HCT116 (cell line): ENCODE data around the gene MLEC. TPM values are rescaled to one million over a fixed set of nuclear protein-coding genes. Genes with fewer than 3 reads are reported as not detected.

Experiments
- ATAC-seq: fragments of 200-7000 bp; cut with Tn5 transposase; 2 replicates; pipeline ENCODE4 v1.9.1; 2020; ENCODE audit warnings: mild to moderate bottlenecking, moderate library complexity
- BruUV-seq: library from RNA; stranded (reverse); fragments of 400-500 nt; replicated peaks from 2 replicates; lab custom pipeline; 2021; lab: Mats Ljungman, UMichigan
- CTCF ChIA-PET: fragments of 300-600 bp; sonication (Branson Sonifier 250); formaldehyde crosslinking; loops from one replicate; lab custom pipeline; 2021; ENCODE audit warnings: antibody characterized with exemption; lab: Charles Lee
- POLR2A ChIA-PET: fragments of 300-600, 350-600 bp; sonication (Branson Sonifier 250); formaldehyde crosslinking; loops from one replicate; lab custom pipeline; 2021; ENCODE audit warnings: antibody characterized with exemption; lab: Charles Lee
- RAD21 ChIA-PET, 2 experiments: fragments of 300-600 bp; sonication (Branson Sonifier 250); formaldehyde crosslinking; loops; one replicate each; lab custom pipeline; 2023; ENCODE audit warnings: low total read pairs in 2 of 2; ENCODE audit not compliant: uncharacterized antibody in 2 of 2, unreplicated experiment in 2 of 2, low non-redundant PET in 1 of 2; lab: Charles Lee
- DNase-seq: peaks from one replicate; pipeline ENCODE4 v3.0.0-alpha.2; 2010; ENCODE audit warnings: low read depth, low spot score
- H2AFZ ChIP-seq: fragments of 200-600 bp; shearing (Covaris generic), sonication (generic); 2 replicates; pipeline ENCODE4 v1.6.1; 2017; ENCODE audit warnings: low read depth, mixed run types, mixed read lengths, antibody characterized with exemption, low read length; ENCODE audit not compliant: poor library complexity, severe bottlenecking
- H3K27ac ChIP-seq: 2 replicates; pipeline ENCODE4 v1.5.1; 2012; ENCODE audit warnings: low read depth, low read length
- H3K27me3 ChIP-seq: fragments of 200-600 bp; sonication (generic); 2 replicates; pipeline ENCODE4 v1.6.1; 2016; ENCODE audit warnings: mixed run types, low read length, mixed read lengths; ENCODE audit not compliant: insufficient read depth
- H3K36me3 ChIP-seq, 2 experiments: fragments of 200-500 bp in 1 of 2; fragments of 200-600 bp in 1 of 2; sonication (Bioruptor generic) in 1 of 2; sonication (generic) in 1 of 2; 2 replicates each; pipeline versions ENCODE4 v1.5.1 to v1.6.1; 2014 to 2016; ENCODE audit warnings: low read length in 2 of 2, inconsistent platforms in 1 of 2, mixed read lengths in 1 of 2, mixed run types in 1 of 2; ENCODE audit not compliant: insufficient read depth in 2 of 2, control insufficient read depth in 1 of 2
- H3K4me1 ChIP-seq, 2 experiments: fragments of 200-600 bp in 1 of 2; sonication (generic) in 1 of 2; 2 replicates each; pipeline versions ENCODE4 v1.5.1 to v1.6.1; 2012 to 2017; ENCODE audit warnings: low read length in 2 of 2, inconsistent platforms in 1 of 2, mild to moderate bottlenecking in 1 of 2, mixed read lengths in 1 of 2, mixed run types in 1 of 2, moderate library complexity in 1 of 2; ENCODE audit not compliant: insufficient read depth in 2 of 2, control insufficient read depth in 1 of 2
- H3K4me2 ChIP-seq: fragments of 200-600 bp; sonication (generic); 2 replicates; pipeline ENCODE4 v1.6.1; 2017; ENCODE audit warnings: mixed run types, low read length, mixed read lengths
- H3K4me3 ChIP-seq, 2 experiments: fragments of 200-600 bp in 1 of 2; sonication (generic) in 1 of 2; replicated peaks in 1 of 2; 2 replicates each; pipeline ENCODE4 v1.5.1; 2011 to 2016; ENCODE audit warnings: low read length in 2 of 2, control low read depth in 1 of 2, low read depth in 1 of 2, mild to moderate bottlenecking in 1 of 2, mixed read lengths in 1 of 2, mixed run types in 1 of 2
- H3K79me2 ChIP-seq: fragments of 200-600 bp; sonication (generic); 2 replicates; pipeline ENCODE4 v1.6.1; 2017; ENCODE audit warnings: mild to moderate bottlenecking, mixed run types, low read length, moderate library complexity, mixed read lengths; ENCODE audit not compliant: insufficient read depth
- H3K9ac ChIP-seq: fragments of 200-600 bp; sonication (generic); 2 replicates; pipeline ENCODE4 v1.6.1; 2016; ENCODE audit warnings: low read length, mixed read lengths
- H3K9me2 ChIP-seq: fragments of 200-600 bp; sonication (generic), shearing (Covaris generic); 2 replicates; pipeline ENCODE4 v1.6.1; 2017; ENCODE audit warnings: mixed run types, mild to moderate bottlenecking, moderate library complexity; ENCODE audit not compliant: insufficient read depth
- H3K9me3 ChIP-seq, 2 experiments: fragments of 200-500 bp in 1 of 2; fragments of 200-600 bp in 1 of 2; sonication (Bioruptor generic) in 1 of 2; sonication (generic) in 1 of 2; 2 replicates each; pipeline ENCODE4 v1.6.1; 2014 to 2017; ENCODE audit warnings: low read length in 2 of 2, mixed read lengths in 2 of 2, inconsistent platforms in 1 of 2, low read depth in 1 of 2, mild to moderate bottlenecking in 1 of 2, mixed run types in 1 of 2, moderate library complexity in 1 of 2; ENCODE audit not compliant: control insufficient read depth in 1 of 2, insufficient read depth in 1 of 2
- H4K20me1 ChIP-seq: fragments of 200-600 bp; sonication (generic), shearing (Covaris generic); 2 replicates; pipeline ENCODE4 v1.6.1; 2017; ENCODE audit warnings: mixed run types, mild to moderate bottlenecking, moderate library complexity; ENCODE audit not compliant: insufficient read depth
- EZH2phosphoT487 ChIP-seq: fragments of 200-600 bp; IDR thresholded peaks from 2 replicates; pipeline ENCODE4 v1.6.1; 2018; ENCODE audit warnings: antibody characterized with exemption, borderline replicate concordance
- FOSL1 ChIP-seq: IDR thresholded peaks from 2 replicates; pipeline ENCODE4 v1.6.1; 2012; ENCODE audit warnings: low read depth
- JUND ChIP-seq: IDR thresholded peaks from 2 replicates; pipeline ENCODE4 v1.6.1; 2012
- MAX ChIP-seq: IDR thresholded peaks from 2 replicates; pipeline ENCODE4 v1.6.1; 2012
- POLR2A ChIP-seq: IDR thresholded peaks from 2 replicates; pipeline ENCODE4 v1.7.0; 2011; ENCODE audit warnings: borderline replicate concordance; ENCODE audit not compliant: insufficient read depth, insufficient read length; ENCODE audit errors: extremely low read depth
- RAD21 ChIP-seq: IDR thresholded peaks from 2 replicates; pipeline ENCODE4 v1.6.1; 2012; ENCODE audit warnings: low read depth, mild to moderate bottlenecking
- SP1 ChIP-seq: IDR thresholded peaks from 2 replicates; pipeline ENCODE4 v1.6.1; 2012; ENCODE audit warnings: low read depth
- ZBTB33 ChIP-seq: IDR thresholded peaks from 2 replicates; pipeline ENCODE4 v1.6.1; 2011; ENCODE audit warnings: mild to moderate bottlenecking, low read length, moderate library complexity; ENCODE audit not compliant: insufficient replicate concordance; ENCODE audit errors: extremely low read depth
- ZFX ChIP-seq: fragments of 450-650 bp; IDR thresholded peaks from 2 replicates; pipeline ENCODE4 v1.6.1; 2017
- ZNF274 ChIP-seq: fragments of 200-500 bp; sonication (Bioruptor generic); IDR thresholded peaks from 2 replicates; pipeline ENCODE4 v1.6.1; 2014; ENCODE audit warnings: mild to moderate bottlenecking, low read depth, low read length, inconsistent platforms
- intact Hi-C: fragments of 100-400 bp; cut with micrococcal nuclease; formaldehyde crosslinking; loops from 2 replicates; pipeline ENCODE4 v1.10.0; 2022
- total RNA-seq: library from RNA; stranded (reverse); gene quantifications from one replicate; pipeline ENCODE4 v1.2.1, GENCODE V29; 2021; ENCODE audit not compliant: unreplicated experiment

The MLEC gene
- total RNA-seq, 1 experiment from 2014 or later, result 152 TPM

GRCh38 chr12:120739821-120740613, 53.1 kb downstream of the MLEC start:
- Histone ChIP-seq H3K79me2 (no peaks in the 10 kb centered on the region), H3K27me3 (no peaks in the 10 kb centered on the region), H3K9me2 (no peaks in the 10 kb centered on the region), H3K9me3 (no peaks in the 10 kb centered on the region), H3K4me3 (no peak overlapping the region), H2AFZ (no peak overlapping the region), H3K4me2 (no peak overlapping the region), H3K9ac (no peak overlapping the region), H4K20me1 (no peaks in the 10 kb centered on the region), H3K4me1 (no peaks in the 10 kb centered on the region), H3K27ac (no peak overlapping the region), H3K36me3 (no peaks in the 10 kb centered on the region)
- ATAC-seq (no peak), DNase-seq (no peak)
- no TSS peak for BruUV-seq
- RAD21 ChIA-PET, result no interaction called here
- no peak for TF ChIP-seq RAD21
- no peak for TF ChIP-seq MAX
- no peak for TF ChIP-seq POLR2A
- no peak for TF ChIP-seq FOSL1
- TF ChIP-seq ZNF274, result no peak
- TF ChIP-seq ZFX, result no peak
- TF ChIP-seq SP1, result no peak
- no peak for TF ChIP-seq EZH2phosphoT487
- TF ChIP-seq ZBTB33, result no peak
- no peak for TF ChIP-seq JUND
- intact Hi-C loops, result no loop called here
- CTCF ChIA-PET, result no interaction called here
- POLR2A ChIA-PET, result interaction anchor here (0.6 kb wide), 1 partner anchor 484 kb away, joined by 3 read pairs; no protein-coding TSS in a partner anchor
